ENCODE measurements around the gene FURIN. TPM values are rescaled to one million over a fixed set of nuclear protein-coding genes. Genes with fewer than 3 reads are reported as not detected.

FURIN gene
- total and polyA plus RNA-seq, 2 experiments from 2014 or later = 67.9 to 98.9 TPM

- WGBS (ENCODE audit: low lambda C conversion rate, missing lambda C conversion rate) = 89% methylated on average over 11 of the region's 11 CpGs
- H3K4me1 ChIP-seq (ENCODE audit: insufficient read depth) = no peaks in the 10 kb centered on the region
- no peaks in the 10 kb centered on the region for H3K9me2 ChIP-seq (replicated peaks; ENCODE audit: insufficient read depth)
- H3K36me3 ChIP-seq (replicated peaks; ENCODE audit: insufficient read depth, low read depth) = no peaks in the 10 kb centered on the region
- no peak overlapping the region for H3K27ac ChIP-seq
- no peak for DNase-seq (ENCODE audit: low spot score)
- H3K79me2 ChIP-seq = no peaks in the 10 kb centered on the region
- H3K4me3 ChIP-seq = no peak overlapping the region
- H4K20me1 ChIP-seq (ENCODE audit: insufficient read depth, poor library complexity, severe bottlenecking) = no peaks in the 10 kb centered on the region
- H2AFZ ChIP-seq = no peak overlapping the region
- H3K4me2 ChIP-seq = no peak overlapping the region
- no peaks in the 10 kb centered on the region for H3K9me3 ChIP-seq (ENCODE audit: low read depth)
- H3K27me3 ChIP-seq = no peaks in the 10 kb centered on the region
- TF ChIP-seq CTCF (IDR thresholded peaks at IDR 0.05; ENCODE audit: poor library complexity) (no peak), EZH2 (IDR thresholded peaks at IDR 0.05; ENCODE audit: borderline replicate concordance) (no peak), EZH2phosphoT487 (IDR thresholded peaks at IDR 0.05; ENCODE audit: low read depth, severe bottlenecking, unreplicated experiment) (no peak)
Measured at GRCh38 chr15:90916461-90916860, 48.1 kb downstream of the FURIN start.

GRCh38 chr15:90917569-90917968 is 49.2 kb downstream of the FURIN start:
- Histone ChIP-seq H2AFZ (no peak overlapping the region), H3K9me3 (ENCODE audit: low read depth) (no peaks in the 10 kb centered on the region), H3K4me2 (no peak overlapping the region), H3K4me1 (ENCODE audit: insufficient read depth) (no peaks in the 10 kb centered on the region), H4K20me1 (ENCODE audit: insufficient read depth, poor library complexity, severe bottlenecking) (no peaks in the 10 kb centered on the region), H3K4me3 (no peak overlapping the region), H3K9me2 (replicated peaks; ENCODE audit: insufficient read depth) (no peaks in the 10 kb centered on the region), H3K36me3 (replicated peaks; ENCODE audit: insufficient read depth, low read depth) (no peaks in the 10 kb centered on the region), H3K79me2 (no peaks in the 10 kb centered on the region), H3K27me3 (no peaks in the 10 kb centered on the region), H3K27ac (no peak overlapping the region)
- WGBS (ENCODE audit: low lambda C conversion rate, missing lambda C conversion rate) = 96% methylated on average over 12 of the region's 12 CpGs
- no peak for TF ChIP-seq CTCF (IDR thresholded peaks at IDR 0.05; ENCODE audit: poor library complexity)
- no peak for TF ChIP-seq EZH2 (IDR thresholded peaks at IDR 0.05; ENCODE audit: borderline replicate concordance)
- no peak for TF ChIP-seq EZH2phosphoT487 (IDR thresholded peaks at IDR 0.05; ENCODE audit: low read depth, severe bottlenecking, unreplicated experiment)
- DNase-seq (ENCODE audit: low spot score) = no peak

- no peaks in the 10 kb centered on the region for H3K9me2 ChIP-seq (replicated peaks; ENCODE audit: insufficient read depth)
- TF ChIP-seq EZH2phosphoT487 (IDR thresholded peaks at IDR 0.05; ENCODE audit: low read depth, severe bottlenecking, unreplicated experiment) = no peak
- no peak for TF ChIP-seq EZH2 (IDR thresholded peaks at IDR 0.05; ENCODE audit: borderline replicate concordance)
- TF ChIP-seq CTCF (IDR thresholded peaks at IDR 0.05; ENCODE audit: poor library complexity) = no peak
- no peak overlapping the region for H3K27ac ChIP-seq
- H3K27me3 ChIP-seq = no peaks in the 10 kb centered on the region
- no peak overlapping the region for H3K4me2 ChIP-seq
- DNase-seq (ENCODE audit: low spot score) = no peak
- H3K36me3 ChIP-seq (replicated peaks; ENCODE audit: insufficient read depth, low read depth) = no peaks in the 10 kb centered on the region
- H3K4me3 ChIP-seq = no peak overlapping the region
- WGBS (ENCODE audit: low lambda C conversion rate, missing lambda C conversion rate) = 95% methylated on average over 23 of the region's 23 CpGs
- no peaks in the 10 kb centered on the region for H3K79me2 ChIP-seq
- no peak overlapping the region for H2AFZ ChIP-seq
- H4K20me1 ChIP-seq (ENCODE audit: insufficient read depth, poor library complexity, severe bottlenecking) = no peaks in the 10 kb centered on the region
- no peaks in the 10 kb centered on the region for H3K9me3 ChIP-seq (ENCODE audit: low read depth)
- H3K4me1 ChIP-seq (ENCODE audit: insufficient read depth) = no peaks in the 10 kb centered on the region
Measured at GRCh38 chr15:90918034-90918788, 49.8 kb downstream of the FURIN start.
